Measurements from ENCODE around the gene RNASE8. TPM values are rescaled to one million over a fixed set of nuclear protein-coding genes. Genes with fewer than 3 reads are reported as not detected.

RNASE8 gene
- polyA plus RNA-seq, 1 donor from 2014 or later: not detected

GRCh38 chr14:21058903-21059302, 1.3 kb downstream of the RNASE8 start:
- no peak for TF ChIP-seq EP300 (conservative IDR thresholded peaks at IDR 0.05; ENCODE audit: poor library complexity, severe bottlenecking)
- no peak for TF ChIP-seq SMC3 (conservative IDR thresholded peaks at IDR 0.05; ENCODE audit: poor library complexity)
- TF ChIP-seq EZH2 (IDR thresholded peaks at IDR 0.05; ENCODE audit: borderline replicate concordance, insufficient read depth, low read length, poor library complexity, severe bottlenecking): no peak
- no peak for TF ChIP-seq CTCF (IDR thresholded peaks at IDR 0.05; ENCODE audit: poor library complexity, severe bottlenecking)
- TF ChIP-seq POLR2AphosphoS5 (IDR thresholded peaks at IDR 0.05): no peak
- TF ChIP-seq RAD21 (conservative IDR thresholded peaks at IDR 0.05): no peak
- no peak overlapping the region for H3K4me3 ChIP-seq (ENCODE audit: low read length)

DNA sequence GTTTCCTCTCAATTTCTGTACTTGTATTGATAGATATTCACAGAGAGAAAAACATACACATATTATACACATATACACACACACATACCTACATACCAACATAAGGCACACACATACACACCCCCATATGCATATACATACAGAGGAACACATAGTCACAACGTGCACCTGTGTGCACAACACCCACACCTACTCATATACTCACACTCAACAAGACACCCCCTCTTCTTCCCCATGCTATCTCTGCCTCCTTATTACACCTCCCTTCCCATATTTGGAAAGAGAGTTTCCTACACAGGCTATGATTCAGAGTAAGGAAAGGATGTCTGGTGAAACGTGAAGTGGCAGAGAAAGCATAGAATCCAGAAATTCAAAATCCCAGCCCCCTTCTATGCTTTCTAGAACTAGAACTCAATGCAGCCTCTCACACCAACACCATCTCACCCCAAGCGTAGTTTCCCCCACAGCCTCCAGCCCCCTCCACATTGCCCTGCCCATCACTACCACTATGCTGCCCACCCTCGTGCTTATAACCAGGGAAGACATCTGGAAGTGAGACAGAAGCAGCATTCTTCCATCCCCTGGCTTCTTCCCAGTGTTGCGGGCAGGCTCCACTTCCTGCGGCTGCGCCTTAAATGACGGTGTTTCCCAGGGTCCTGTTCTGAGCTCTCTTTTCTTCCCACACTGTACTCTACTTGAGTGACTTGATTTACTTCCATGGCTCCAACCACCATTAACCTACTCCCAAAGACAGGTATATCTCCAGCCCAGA, 2.4 kb downstream of the RNASE8 start:
- TF ChIP-seq EP300 (conservative IDR thresholded peaks at IDR 0.05; ENCODE audit: poor library complexity, severe bottlenecking): no peak
- TF ChIP-seq TAF1 (IDR thresholded peaks at IDR 0.05; ENCODE audit: low read depth): no peak
- TF ChIP-seq MXI1 (conservative IDR thresholded peaks at IDR 0.05; ENCODE audit: poor library complexity, severe bottlenecking): no peak
- no peak for TF ChIP-seq RAD21 (conservative IDR thresholded peaks at IDR 0.05)
- no peak for TF ChIP-seq SMC3 (conservative IDR thresholded peaks at IDR 0.05; ENCODE audit: poor library complexity)
- TF ChIP-seq, protein P1, sequence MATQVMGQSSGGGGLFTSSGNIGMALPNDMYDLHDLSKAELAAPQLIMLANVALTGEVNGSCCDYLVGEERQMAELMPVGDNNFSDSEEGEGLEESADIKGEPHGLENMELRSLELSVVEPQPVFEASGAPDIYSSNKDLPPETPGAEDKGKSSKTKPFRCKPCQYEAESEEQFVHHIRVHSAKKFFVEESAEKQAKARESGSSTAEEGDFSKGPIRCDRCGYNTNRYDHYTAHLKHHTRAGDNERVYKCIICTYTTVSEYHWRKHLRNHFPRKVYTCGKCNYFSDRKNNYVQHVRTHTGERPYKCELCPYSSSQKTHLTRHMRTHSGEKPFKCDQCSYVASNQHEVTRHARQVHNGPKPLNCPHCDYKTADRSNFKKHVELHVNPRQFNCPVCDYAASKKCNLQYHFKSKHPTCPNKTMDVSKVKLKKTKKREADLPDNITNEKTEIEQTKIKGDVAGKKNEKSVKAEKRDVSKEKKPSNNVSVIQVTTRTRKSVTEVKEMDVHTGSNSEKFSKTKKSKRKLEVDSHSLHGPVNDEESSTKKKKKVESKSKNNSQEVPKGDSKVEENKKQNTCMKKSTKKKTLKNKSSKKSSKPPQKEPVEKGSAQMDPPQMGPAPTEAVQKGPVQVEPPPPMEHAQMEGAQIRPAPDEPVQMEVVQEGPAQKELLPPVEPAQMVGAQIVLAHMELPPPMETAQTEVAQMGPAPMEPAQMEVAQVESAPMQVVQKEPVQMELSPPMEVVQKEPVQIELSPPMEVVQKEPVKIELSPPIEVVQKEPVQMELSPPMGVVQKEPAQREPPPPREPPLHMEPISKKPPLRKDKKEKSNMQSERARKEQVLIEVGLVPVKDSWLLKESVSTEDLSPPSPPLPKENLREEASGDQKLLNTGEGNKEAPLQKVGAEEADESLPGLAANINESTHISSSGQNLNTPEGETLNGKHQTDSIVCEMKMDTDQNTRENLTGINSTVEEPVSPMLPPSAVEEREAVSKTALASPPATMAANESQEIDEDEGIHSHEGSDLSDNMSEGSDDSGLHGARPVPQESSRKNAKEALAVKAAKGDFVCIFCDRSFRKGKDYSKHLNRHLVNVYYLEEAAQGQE (IDR thresholded peaks at IDR 0.05; ENCODE audit: borderline replicate concordance): no peak
- TF ChIP-seq POLR2AphosphoS5 (IDR thresholded peaks at IDR 0.05): no peak
- no peak for TF ChIP-seq EZH2 (IDR thresholded peaks at IDR 0.05; ENCODE audit: borderline replicate concordance, insufficient read depth, low read length, poor library complexity, severe bottlenecking)
- no peak for TF ChIP-seq CTCF (IDR thresholded peaks at IDR 0.05; ENCODE audit: poor library complexity, severe bottlenecking)
- H3F3A ChIP-seq (ENCODE audit: insufficient read depth, low read length, poor library complexity, severe bottlenecking): no peaks in the 10 kb centered on the region
- no peak overlapping the region for H3K27ac ChIP-seq (ENCODE audit: low read length)
- no peaks in the 10 kb centered on the region for H3K9me3 ChIP-seq (ENCODE audit: low read length)
- H3K36me3 ChIP-seq (ENCODE audit: insufficient read depth, low read length): no peaks in the 10 kb centered on the region
- no peak overlapping the region for H3K9ac ChIP-seq (ENCODE audit: low read length)
- H3K27me3 ChIP-seq (ENCODE audit: insufficient read depth, low read depth, low read length): no peaks in the 10 kb centered on the region
- H3K4me2 ChIP-seq (ENCODE audit: low read length): no peak overlapping the region
- H3K79me2 ChIP-seq (replicated peaks; ENCODE audit: insufficient read depth, low read length): no peaks in the 10 kb centered on the region
- H3K9me2 ChIP-seq (ENCODE audit: insufficient read depth, low read length): no peaks in the 10 kb centered on the region
- no peak overlapping the region for H3K4me3 ChIP-seq (ENCODE audit: low read length)
- no peak overlapping the region for H2AFZ ChIP-seq (ENCODE audit: low read depth, low read length)
- H4K20me1 ChIP-seq (ENCODE audit: insufficient read depth): no peaks in the 10 kb centered on the region

More at GRCh38 chr14:21058903-21059302, 1.3 kb downstream of the RNASE8 start:
- H3K9me2 ChIP-seq (ENCODE audit: insufficient read depth, low read length): no peaks in the 10 kb centered on the region
- no peak overlapping the region for H3K4me2 ChIP-seq (ENCODE audit: low read length)
- H3K79me2 ChIP-seq (replicated peaks; ENCODE audit: insufficient read depth, low read length): no peaks in the 10 kb centered on the region
- H4K20me1 ChIP-seq (ENCODE audit: insufficient read depth): no peaks in the 10 kb centered on the region
- H3K27me3 ChIP-seq (ENCODE audit: insufficient read depth, low read depth, low read length): no peaks in the 10 kb centered on the region
- H3K9me3 ChIP-seq (ENCODE audit: low read length): no peaks in the 10 kb centered on the region
- H3F3A ChIP-seq (ENCODE audit: insufficient read depth, low read length, poor library complexity, severe bottlenecking): no peaks in the 10 kb centered on the region
- no peak overlapping the region for H3K27ac ChIP-seq (ENCODE audit: low read length)
- H3K36me3 ChIP-seq (ENCODE audit: insufficient read depth, low read length): no peaks in the 10 kb centered on the region
- H3K9ac ChIP-seq (ENCODE audit: low read length): no peak overlapping the region
- H2AFZ ChIP-seq (ENCODE audit: low read depth, low read length): no peak overlapping the region
